ENCODE results near the gene STX1A. TPM values are rescaled to one million over a fixed set of nuclear protein-coding genes. Genes with fewer than 3 reads are reported as not detected.

STX1A gene
- total RNA-seq, 8 experiments from 2014 or later: 7.1 to 50.5 (median 17.0) TPM

- in situ Hi-C loops (cut with MboI; ENCODE audit: low pct_unique_long_range_greater_than_20kb in 2 of 9, low sequenced_read_pairs in 9 of 9, unreplicated experiment in 9 of 9): no loop called here
- Histone ChIP-seq H3K4me1 (replicated peaks in 1 of 2) (peaks cover 22 to 29% of the 10 kb centered on the region in 2 donors), H3K27ac (no peak overlapping the region), H3K4me3 (no peak overlapping the region)
- 54 to 100% (median 82%) methylated on average over 1 to 2 of the region's 5 CpGs; no CpG with 5 or more reads in 6 of the 10 experiments for WGBS, 10 experiments
- ATAC-seq (replicated peaks in 6 of 8): no peak
Observed at GRCh38 chr7:73741600-73741999, 22.1 kb upstream of the STX1A start.

GRCh38 chr7:73740771-73741170 is 21.3 kb upstream of the STX1A start:
- ATAC-seq (replicated peaks in 6 of 8): no peak
- 40 to 100% (median 85%) methylated on average over 1 to 5 of the region's 5 CpGs; no CpG with 5 or more reads in 5 of the 10 experiments for WGBS, 10 experiments
- in situ Hi-C loops (cut with MboI; ENCODE audit: low pct_unique_long_range_greater_than_20kb in 2 of 9, low sequenced_read_pairs in 9 of 9, unreplicated experiment in 9 of 9): no loop called here
- no peak overlapping the region for H3K4me3 ChIP-seq
- no peak overlapping the region for H3K27ac ChIP-seq
- peaks cover 22 to 29% of the 10 kb centered on the region in 2 donors for H3K4me1 ChIP-seq (replicated peaks in 1 of 2)

DNA sequence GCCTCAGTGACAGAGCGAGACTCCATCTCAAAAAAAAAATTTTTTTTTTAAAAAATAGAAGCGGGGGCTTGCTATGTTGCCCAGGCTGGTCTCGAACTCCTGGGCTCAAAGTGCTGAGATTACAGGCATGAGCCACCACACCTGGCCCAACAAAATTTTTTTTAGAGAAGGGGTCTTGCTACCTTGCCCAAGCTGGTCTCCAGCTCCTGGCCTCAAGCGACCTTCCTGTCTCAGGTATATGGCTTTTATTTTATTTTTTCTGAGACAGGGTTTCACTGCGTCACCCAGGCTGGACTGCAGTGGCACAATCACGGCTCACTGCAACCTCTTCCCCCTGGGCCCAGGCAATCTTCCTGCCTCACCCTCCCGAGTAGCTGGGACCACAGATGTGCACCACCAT is 20.7 kb upstream of the STX1A start:
- in situ Hi-C loops (cut with MboI; ENCODE audit: low pct_unique_long_range_greater_than_20kb in 2 of 9, low sequenced_read_pairs in 9 of 9, unreplicated experiment in 9 of 9): no loop called here
- WGBS, 10 experiments: 60 to 100% (median 82%) methylated on average over 1 to 6 of the region's 7 CpGs; no CpG with 5 or more reads in 2 of the 10 experiments
- ATAC-seq (replicated peaks in 6 of 8): no peak
- peaks cover 22 to 29% of the 10 kb centered on the region in 2 donors for H3K4me1 ChIP-seq (replicated peaks in 1 of 2)
- no peak overlapping the region for H3K4me3 ChIP-seq
- no peak overlapping the region for H3K27ac ChIP-seq

DNA sequence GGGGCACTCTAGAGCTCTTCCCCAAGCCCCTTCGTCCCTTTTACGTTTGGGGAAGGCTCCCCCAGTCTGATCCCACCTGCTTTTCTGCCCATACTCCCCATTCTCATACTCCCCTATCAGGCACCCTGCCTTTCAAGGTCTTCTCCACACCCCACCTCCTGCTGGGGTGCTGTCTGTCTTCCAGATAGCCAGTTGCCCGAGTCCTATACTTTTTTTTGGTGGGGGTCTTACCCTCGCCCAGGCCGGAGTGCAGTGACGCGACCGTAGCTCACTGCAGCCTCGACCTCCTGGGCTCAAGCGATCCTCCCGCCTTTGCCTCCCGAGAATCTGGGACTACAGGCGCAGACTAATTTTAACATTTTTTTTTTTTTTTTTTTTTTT is 19.9 kb upstream of the STX1A start:
- Histone ChIP-seq H3K4me3 (peak overlapping the region; percentile 54 to 66 (median 62)), H3K4me1 (replicated peaks in 1 of 2) (peaks cover 22 to 29% of the 10 kb centered on the region in 2 donors), H3K27ac (peak overlapping the region; percentile 70 to 78)
- WGBS, 10 experiments: 31 to 89% (median 69%) methylated on average over 3 to 9 of the region's 13 CpGs; no CpG with 5 or more reads in 2 of the 10 experiments
- ATAC-seq (replicated peaks in 6 of 8): no peak
- in situ Hi-C loops (cut with MboI; ENCODE audit: low pct_unique_long_range_greater_than_20kb in 2 of 9, low sequenced_read_pairs in 9 of 9, unreplicated experiment in 9 of 9): loop anchor here in 1 of 9 experiments (10.0 kb wide), 1 partner anchor 135 kb away; no protein-coding TSS in a partner anchor

GRCh38 chr7:73738612-73739386 is 19.3 kb upstream of the STX1A start, which contains the start of gene ABHD11:
ABHD11 (minus strand) TSS chr7:73738802; CDS start chr7:73738770, 32 bp downstream.
- WGBS, 10 experiments: 0% methylated on average over 1 to 3 of the region's 84 CpGs; no CpG with 5 or more reads in 8 of the 10 experiments
- H3K27ac ChIP-seq: peak within 1 kb of the TSS; percentile 70 to 78
- in situ Hi-C loops (cut with MboI; ENCODE audit: low pct_unique_long_range_greater_than_20kb in 2 of 9, low sequenced_read_pairs in 9 of 9, unreplicated experiment in 9 of 9): loop anchor here in 1 of 9 experiments (10.0 kb wide), 1 partner anchor 134 kb away; no protein-coding TSS in a partner anchor
- peak; percentile 71 to 90 (median 84) for ATAC-seq (replicated peaks in 6 of 8)
- peaks cover 22 to 29% of the 10 kb centered on the region in 2 donors for H3K4me1 ChIP-seq (replicated peaks in 1 of 2)
- H3K4me3 ChIP-seq: peak within 1 kb of the TSS; percentile 54 to 66 (median 62)

- 0% methylated on average over 2 of the region's 24 CpGs; no CpG with 5 or more reads in 8 of the 10 experiments for WGBS, 10 experiments
- H3K4me1 ChIP-seq (replicated peaks in 1 of 2): peaks cover 19 to 25% of the 10 kb centered on the region in 2 donors
- H3K27ac ChIP-seq: peak overlapping the region; percentile 17 to 40
- H3K4me3 ChIP-seq: peak overlapping the region; percentile 54 to 66 (median 62)
- in situ Hi-C loops (cut with MboI; ENCODE audit: low pct_unique_long_range_greater_than_20kb in 2 of 9, low sequenced_read_pairs in 9 of 9, unreplicated experiment in 9 of 9): loop anchor here in 1 of 9 experiments (10.0 kb wide), 1 partner anchor 133 kb away; no protein-coding TSS in a partner anchor
- ATAC-seq (replicated peaks in 6 of 8): peak; percentile 6 to 18 (median 12)
Observed at GRCh38 chr7:73738220-73738611, 18.7 kb upstream of the STX1A start.

DNA sequence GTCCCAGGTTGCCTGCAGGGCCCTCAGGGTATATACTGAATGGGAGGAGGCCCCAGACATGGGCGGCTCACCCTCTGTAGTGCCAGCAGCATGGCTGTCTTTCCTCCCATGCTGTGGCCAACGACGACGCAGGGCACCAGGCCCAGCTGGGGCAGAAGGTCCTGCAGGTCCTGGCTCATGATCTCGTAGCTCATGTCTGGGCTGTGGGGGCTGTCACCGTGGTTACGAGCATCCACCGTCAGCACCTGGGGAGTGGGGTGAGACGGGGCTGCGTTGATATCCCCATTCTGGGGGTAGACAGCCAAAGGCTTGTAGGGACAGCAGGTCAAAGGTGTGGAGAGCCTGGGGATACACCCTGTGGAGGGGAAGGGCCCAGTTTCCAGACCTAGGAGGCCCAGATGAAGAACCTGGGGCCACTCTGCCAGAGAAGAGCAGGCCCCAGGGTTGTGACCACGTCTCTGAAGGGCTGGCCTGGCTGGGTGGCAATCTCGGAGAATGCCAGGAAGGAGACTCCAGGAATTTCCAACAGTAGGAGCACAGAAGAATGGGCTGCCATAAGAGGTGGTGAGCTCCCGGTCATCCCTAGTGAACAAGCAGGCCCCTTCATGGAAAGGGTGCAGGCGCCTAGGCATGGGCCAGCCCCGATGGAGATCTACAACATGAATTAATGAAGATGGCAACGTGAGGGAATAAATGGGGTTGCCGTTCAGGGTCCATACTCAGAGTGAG is 18.2 kb upstream of the STX1A start:
- WGBS, 10 experiments: 0 to 100% (median 60%) methylated on average over 1 to 6 of the region's 17 CpGs; no CpG with 5 or more reads in 5 of the 10 experiments
- H3K4me3 ChIP-seq: peak overlapping the region; percentile 54 to 66 (median 62)
- in situ Hi-C loops (cut with MboI; ENCODE audit: low pct_unique_long_range_greater_than_20kb in 2 of 9, low sequenced_read_pairs in 9 of 9, unreplicated experiment in 9 of 9): loop anchor here in 1 of 9 experiments (10.0 kb wide), 1 partner anchor 133 kb away; no protein-coding TSS in a partner anchor

DNA sequence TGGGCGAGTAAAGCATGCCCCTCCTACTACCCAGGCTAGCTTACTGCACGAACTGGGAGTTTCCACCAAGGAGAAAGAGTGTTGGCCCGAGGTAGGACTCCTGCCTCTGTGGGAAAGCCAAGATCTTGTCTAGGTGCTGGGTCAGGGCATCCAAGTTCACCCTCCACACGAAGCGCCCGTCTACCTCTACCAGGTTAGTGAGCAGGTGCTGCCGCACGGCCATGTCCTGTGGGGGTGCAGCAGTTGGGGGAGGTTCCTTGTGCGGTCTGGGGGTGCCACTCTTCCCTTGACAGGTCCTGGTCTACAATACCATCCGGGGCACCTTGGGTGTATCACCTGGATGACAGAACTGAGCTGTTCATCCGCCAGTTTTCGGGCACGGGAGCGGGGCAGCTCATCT is 17.4 kb upstream of the STX1A start:
- 75 to 100% (median 100%) methylated on average over 1 to 10 of the region's 14 CpGs; no CpG with 5 or more reads in 6 of the 10 experiments for WGBS, 10 experiments
- H3K4me3 ChIP-seq: no peak overlapping the region
- ATAC-seq (replicated peaks in 6 of 8): no peak
- in situ Hi-C loops (cut with MboI; ENCODE audit: low pct_unique_long_range_greater_than_20kb in 2 of 9, low sequenced_read_pairs in 9 of 9, unreplicated experiment in 9 of 9): loop anchor here in 1 of 9 experiments (10.0 kb wide), 1 partner anchor 132 kb away; no protein-coding TSS in a partner anchor
- no peak overlapping the region for H3K27ac ChIP-seq
- H3K4me1 ChIP-seq (replicated peaks in 1 of 2): peaks cover 9 to 12% of the 10 kb centered on the region in 2 donors

More for the DNA sequence above, 18.2 kb upstream of the STX1A start:
- no peak for ATAC-seq (replicated peaks in 6 of 8)
- peaks cover 14 to 19% of the 10 kb centered on the region in 2 donors for H3K4me1 ChIP-seq (replicated peaks in 1 of 2)
- no peak overlapping the region for H3K27ac ChIP-seq

- H3K27ac ChIP-seq: no peak overlapping the region
- in situ Hi-C loops (cut with MboI; ENCODE audit: low pct_unique_long_range_greater_than_20kb in 2 of 9, low sequenced_read_pairs in 9 of 9, unreplicated experiment in 9 of 9): loop anchor here in 1 of 9 experiments (10.0 kb wide), 1 partner anchor 131 kb away; no protein-coding TSS in a partner anchor
- H3K4me3 ChIP-seq: no peak overlapping the region
- no peak for ATAC-seq (replicated peaks in 6 of 8)
- peaks cover 8 to 9% of the 10 kb centered on the region in 2 donors for H3K4me1 ChIP-seq (replicated peaks in 1 of 2)
- WGBS, 10 experiments: 100% methylated on average over 1 of the region's 8 CpGs; no CpG with 5 or more reads in 8 of the 10 experiments
Observed at GRCh38 chr7:73735528-73735905, 16.0 kb upstream of the STX1A start.

DNA sequence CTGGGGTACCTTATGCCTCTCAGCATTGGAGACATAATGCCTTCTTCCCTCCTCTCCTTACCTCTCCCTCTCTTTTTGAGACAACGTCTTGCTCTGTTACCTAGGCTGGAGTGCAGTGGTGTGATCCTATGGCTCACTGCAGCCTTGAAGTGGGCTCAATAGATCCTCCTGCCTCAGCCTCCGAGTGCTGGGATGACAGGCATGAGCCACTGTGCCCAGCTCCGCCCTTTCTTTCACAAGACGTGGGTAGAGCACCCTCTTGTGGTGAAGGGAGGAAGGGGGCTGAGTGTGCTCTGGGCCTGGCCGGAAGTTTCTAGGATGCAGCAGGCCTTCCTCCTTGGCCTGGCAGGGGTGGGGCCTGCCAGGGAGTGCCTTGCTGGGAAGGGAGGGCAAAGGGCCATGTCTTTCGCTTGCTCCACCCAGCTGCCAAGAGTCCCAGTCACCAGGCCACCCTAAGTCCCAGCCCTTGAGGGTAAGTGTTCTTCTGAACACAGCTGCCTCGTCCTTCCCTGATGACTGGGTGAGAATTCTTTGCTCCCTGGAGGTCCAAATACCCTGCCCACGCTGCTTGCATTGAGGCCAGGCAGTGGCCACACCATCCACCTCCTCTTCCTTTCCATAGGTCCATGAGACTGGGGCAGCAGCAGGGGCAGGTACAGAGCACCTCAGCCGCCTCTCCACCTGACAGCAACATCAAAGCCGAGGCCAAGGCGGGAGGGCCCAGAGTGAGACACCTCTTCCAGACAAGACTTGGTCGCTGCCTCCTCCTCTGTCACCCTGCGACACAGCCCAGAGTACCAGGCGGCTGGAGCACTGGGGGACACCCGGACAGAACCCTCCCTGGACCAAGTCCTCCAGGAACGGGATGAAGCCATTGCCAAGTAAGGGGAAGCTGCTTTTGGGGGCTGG is 15.4 kb upstream of the STX1A start:
- in situ Hi-C loops (cut with MboI; ENCODE audit: low pct_unique_long_range_greater_than_20kb in 2 of 9, low sequenced_read_pairs in 9 of 9, unreplicated experiment in 9 of 9): loop anchor here in 1 of 9 experiments (10.0 kb wide), 1 partner anchor 130 kb away; no protein-coding TSS in a partner anchor
- H3K27ac ChIP-seq: no peak overlapping the region
- ATAC-seq (replicated peaks in 6 of 8): peak in 6 of 8 experiments; percentile 2 to 52 (median 21)
- H3K4me3 ChIP-seq: no peak overlapping the region
- 0 to 100% (median 40%) methylated on average over 1 to 6 of the region's 16 CpGs; no CpG with 5 or more reads in 1 of the 10 experiments for WGBS, 10 experiments
- peaks cover 8 to 9% of the 10 kb centered on the region in 2 donors for H3K4me1 ChIP-seq (replicated peaks in 1 of 2)

GRCh38 chr7:73732397-73732796 is 12.9 kb upstream of the STX1A start:
- in situ Hi-C loops (cut with MboI; ENCODE audit: low pct_unique_long_range_greater_than_20kb in 2 of 9, low sequenced_read_pairs in 9 of 9, unreplicated experiment in 9 of 9): loop anchor here in 1 of 9 experiments (10.0 kb wide), 1 partner anchor 128 kb away; no protein-coding TSS in a partner anchor
- 50 to 88% (median 80%) methylated on average over 1 to 2 of the region's 2 CpGs; no CpG with 5 or more reads in 5 of the 10 experiments for WGBS, 10 experiments
- no peak overlapping the region for H3K4me3 ChIP-seq
- H3K27ac ChIP-seq: no peak overlapping the region
- no peak for ATAC-seq (replicated peaks in 6 of 8)
- H3K4me1 ChIP-seq (replicated peaks in 1 of 2): peaks cover 0 to under 1% of the 10 kb centered on the region in 2 donors
